Neural cell (in vitro differentiated cells): ENCODE results near the gene LHX4.

Experiments used
- CTCF ChIP-seq: fragments of 450-650 bp; IDR thresholded peaks from 2 replicates; pipeline ENCODE4 v1.5.1; 2014; ENCODE audit warnings: antibody characterized with exemption, mild to moderate bottlenecking, moderate library complexity; ENCODE audit not compliant: poor library complexity, severe bottlenecking
- EP300 ChIP-seq: fragments of 450-650 bp; conservative IDR thresholded peaks from 2 replicates; pipeline ENCODE4 v1.6.1; 2014; ENCODE audit warnings: antibody characterized with exemption, mild to moderate bottlenecking, moderate library complexity; ENCODE audit not compliant: poor library complexity, severe bottlenecking
- EZH2 ChIP-seq: fragments of 200-600, 300-800 bp; shearing (Covaris generic), sonication (generic); IDR thresholded peaks from 2 replicates; pipeline ENCODE4 v1.6.1; 2014; ENCODE audit warnings: antibody characterized with exemption, low read length, borderline replicate concordance, mild to moderate bottlenecking; ENCODE audit not compliant: insufficient read depth, poor library complexity, severe bottlenecking
- POLR2AphosphoS5 ChIP-seq: IDR thresholded peaks from 2 replicates; pipeline ENCODE4 v1.6.1; 2012
- RAD21 ChIP-seq: fragments of 450-650 bp; conservative IDR thresholded peaks from 2 replicates; pipeline ENCODE4 v1.6.1; 2014; ENCODE audit warnings: antibody characterized with exemption, mild to moderate bottlenecking, moderate library complexity
- REST ChIP-seq: IDR thresholded peaks from 2 replicates; pipeline ENCODE4 v1.6.1; 2012; ENCODE audit warnings: borderline replicate concordance
- SMC3 ChIP-seq: fragments of 450-650 bp; conservative IDR thresholded peaks from 2 replicates; pipeline ENCODE4 v1.6.1; 2014; ENCODE audit warnings: antibody characterized with exemption, mild to moderate bottlenecking, moderate library complexity; ENCODE audit not compliant: poor library complexity

GRCh38 chr1:180186831-180187230 lies 43.2 kb upstream of the LHX4 start:
- TF ChIP-seq CTCF, result no peak
- TF ChIP-seq EP300, result no peak
- TF ChIP-seq RAD21, result no peak
- TF ChIP-seq REST, result no peak
- no peak for TF ChIP-seq EZH2
- no peak for TF ChIP-seq SMC3
- TF ChIP-seq POLR2AphosphoS5, result no peak
